PFSK-1 (cell line): ENCODE measurements around the gene LDLRAD4.

Experiments used
- POLR2AphosphoS5 ChIP-seq: IDR thresholded peaks from 2 replicates; pipeline ENCODE4 v1.6.1; 2012; ENCODE audit warnings: low read depth, mild to moderate bottlenecking, control low read depth, low read length, moderate library complexity
- TF ChIP-seq, protein P1 (sequence below), 2 experiments: IDR thresholded peaks; 2 replicates each; pipeline versions ENCODE4 v1.6.1 to v1.8.0; 2011 to 2012; ENCODE audit warnings: low read depth in 2 of 2, low read length in 2 of 2, control low read depth in 1 of 2, inconsistent platforms in 1 of 2, mild to moderate bottlenecking in 1 of 2, moderate library complexity in 1 of 2; ENCODE audit not compliant: insufficient read depth in 1 of 2

DNA sequence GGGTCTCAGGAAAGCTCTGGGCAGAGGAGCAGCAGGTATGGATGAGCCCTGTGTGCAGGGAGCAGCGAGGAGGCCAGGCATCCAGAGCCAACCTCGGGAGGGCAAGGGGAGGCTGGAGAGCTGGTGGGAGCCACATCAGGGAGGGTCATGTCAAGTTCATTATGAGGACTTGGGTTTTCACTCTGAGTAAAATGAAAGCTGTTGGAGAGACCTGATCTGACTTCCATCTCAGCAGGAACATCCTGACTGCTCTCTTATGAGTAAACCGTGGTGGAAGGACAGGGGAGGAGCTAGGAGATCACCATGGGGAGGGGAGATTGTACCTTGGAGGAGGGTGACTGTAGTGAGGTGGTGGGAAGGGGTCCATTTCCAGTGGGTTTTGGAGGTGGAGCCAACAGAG is 209.8 kb downstream of the LDLRAD4 start:
- TF ChIP-seq POLR2AphosphoS5: no peak
- TF ChIP-seq, protein P1, sequence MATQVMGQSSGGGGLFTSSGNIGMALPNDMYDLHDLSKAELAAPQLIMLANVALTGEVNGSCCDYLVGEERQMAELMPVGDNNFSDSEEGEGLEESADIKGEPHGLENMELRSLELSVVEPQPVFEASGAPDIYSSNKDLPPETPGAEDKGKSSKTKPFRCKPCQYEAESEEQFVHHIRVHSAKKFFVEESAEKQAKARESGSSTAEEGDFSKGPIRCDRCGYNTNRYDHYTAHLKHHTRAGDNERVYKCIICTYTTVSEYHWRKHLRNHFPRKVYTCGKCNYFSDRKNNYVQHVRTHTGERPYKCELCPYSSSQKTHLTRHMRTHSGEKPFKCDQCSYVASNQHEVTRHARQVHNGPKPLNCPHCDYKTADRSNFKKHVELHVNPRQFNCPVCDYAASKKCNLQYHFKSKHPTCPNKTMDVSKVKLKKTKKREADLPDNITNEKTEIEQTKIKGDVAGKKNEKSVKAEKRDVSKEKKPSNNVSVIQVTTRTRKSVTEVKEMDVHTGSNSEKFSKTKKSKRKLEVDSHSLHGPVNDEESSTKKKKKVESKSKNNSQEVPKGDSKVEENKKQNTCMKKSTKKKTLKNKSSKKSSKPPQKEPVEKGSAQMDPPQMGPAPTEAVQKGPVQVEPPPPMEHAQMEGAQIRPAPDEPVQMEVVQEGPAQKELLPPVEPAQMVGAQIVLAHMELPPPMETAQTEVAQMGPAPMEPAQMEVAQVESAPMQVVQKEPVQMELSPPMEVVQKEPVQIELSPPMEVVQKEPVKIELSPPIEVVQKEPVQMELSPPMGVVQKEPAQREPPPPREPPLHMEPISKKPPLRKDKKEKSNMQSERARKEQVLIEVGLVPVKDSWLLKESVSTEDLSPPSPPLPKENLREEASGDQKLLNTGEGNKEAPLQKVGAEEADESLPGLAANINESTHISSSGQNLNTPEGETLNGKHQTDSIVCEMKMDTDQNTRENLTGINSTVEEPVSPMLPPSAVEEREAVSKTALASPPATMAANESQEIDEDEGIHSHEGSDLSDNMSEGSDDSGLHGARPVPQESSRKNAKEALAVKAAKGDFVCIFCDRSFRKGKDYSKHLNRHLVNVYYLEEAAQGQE (IDR thresholded peaks at IDR 0.05; ENCODE audit: insufficient read depth in 1 of 2, low read depth in 2 of 2, low read length in 2 of 2): no peak
